ENCODE data around the gene OR5L1. TPM values are rescaled to one million over a fixed set of nuclear protein-coding genes. Genes with fewer than 3 reads are reported as not detected.

OR5L1 gene
- total and polyA plus RNA-seq, 10 donors = not detected

GRCh38 chr11:55795256-55795655 is 15.9 kb upstream of the OR5L1 start, which contains the start of gene OR5D14:
TSS of gene OR5D14 (plus strand) at chr11:55795556. CDS start at chr11:55795556, 0 bp downstream.
- H3K27ac ChIP-seq = no peak within 1 kb of the TSS
- no peak for DNase-seq
- intact Hi-C loops (cut with DNase I; ENCODE audit: low total_unique reads) = no loop called here
- H3K4me1 ChIP-seq = no peaks in the 10 kb centered on the region
- TF ChIP-seq POLR2A (IDR thresholded peaks at IDR 0.05) (no peak), POLR2AphosphoS5 (IDR thresholded peaks at IDR 0.05) (no peak), CTCF (IDR thresholded peaks at IDR 0.05 in 8 of 11, conservative IDR thresholded peaks at IDR 0.05 in 3 of 11) (no peak)
- no peaks in the 10 kb centered on the region for H3K36me3 ChIP-seq
- peaks cover 0 to 45% (median 16%) of the 10 kb centered on the region in 8 donors for H3K9me3 ChIP-seq
- no peak within 1 kb of the TSS for H3K4me3 ChIP-seq
- H3K27me3 ChIP-seq (replicated peaks in 1 of 7) = no peaks in the 10 kb centered on the region

- WGBS, 5 donors = 75 to 94% (median 88%) methylated on average over 1 of the region's 1 CpG
- TF ChIP-seq POLR2A (IDR thresholded peaks at IDR 0.05) (no peak), POLR2AphosphoS5 (IDR thresholded peaks at IDR 0.05) (no peak), CTCF (IDR thresholded peaks at IDR 0.05 in 8 of 11, conservative IDR thresholded peaks at IDR 0.05 in 3 of 11) (no peak)
- peaks cover 0 to 66% (median 33%) of the 10 kb centered on the region in 8 donors for H3K9me3 ChIP-seq
- intact Hi-C loops (cut with DNase I; ENCODE audit: low total_unique reads) = no loop called here
- no peaks in the 10 kb centered on the region for H3K36me3 ChIP-seq
- no peaks in the 10 kb centered on the region for H3K4me1 ChIP-seq
- no peak overlapping the region for H3K27ac ChIP-seq
- no peak for DNase-seq
- H3K4me3 ChIP-seq = no peak overlapping the region
- H3K27me3 ChIP-seq (replicated peaks in 1 of 7) = no peaks in the 10 kb centered on the region
Measured at GRCh38 chr11:55806248-55806647, 4.9 kb upstream of the OR5L1 start.

GRCh38 chr11:55819330-55819729 is 8.2 kb downstream of the OR5L1 start, which contains the start of gene OR5D18:
TSS of gene OR5D18 (plus strand) at chr11:55819630. CDS start at chr11:55819630, 0 bp downstream.
- Histone ChIP-seq H3K4me1 (no peaks in the 10 kb centered on the region), H3K9me3 (peaks cover 0 to 35% (median 10%) of the 10 kb centered on the region in 8 donors), H3K36me3 (no peaks in the 10 kb centered on the region), H3K4me3 (no peak within 1 kb of the TSS), H3K27me3 (replicated peaks in 1 of 7) (no peaks in the 10 kb centered on the region), H3K27ac (no peak within 1 kb of the TSS)
- intact Hi-C loops (cut with DNase I; ENCODE audit: low total_unique reads) = no loop called here
- WGBS, 5 donors = 81 to 87% (median 83%) methylated on average over 5 of the region's 5 CpGs
- TF ChIP-seq POLR2AphosphoS5 (IDR thresholded peaks at IDR 0.05) (no peak), CTCF (IDR thresholded peaks at IDR 0.05 in 8 of 11, conservative IDR thresholded peaks at IDR 0.05 in 3 of 11) (no peak), POLR2A (IDR thresholded peaks at IDR 0.05) (no peak)
- DNase-seq = no peak

GRCh38 chr11:55826919-55827318 is 15.8 kb downstream of the OR5L1 start, which contains the start of gene OR5L2:
TSS of gene OR5L2 (plus strand) at chr11:55827219. CDS start at chr11:55827219, 0 bp downstream.
- TF ChIP-seq POLR2A (IDR thresholded peaks at IDR 0.05) = no peak
- no peak for TF ChIP-seq CTCF (IDR thresholded peaks at IDR 0.05 in 8 of 11, conservative IDR thresholded peaks at IDR 0.05 in 3 of 11)
- no peak for TF ChIP-seq POLR2AphosphoS5 (IDR thresholded peaks at IDR 0.05)
- H3K4me1 ChIP-seq = no peaks in the 10 kb centered on the region
- no peak within 1 kb of the TSS for H3K4me3 ChIP-seq
- H3K27me3 ChIP-seq (replicated peaks in 1 of 7) = no peaks in the 10 kb centered on the region
- H3K9me3 ChIP-seq = peaks cover 0 to 22% (median 7%) of the 10 kb centered on the region in 8 donors
- no peak for DNase-seq
- H3K36me3 ChIP-seq = no peaks in the 10 kb centered on the region
- intact Hi-C loops (cut with DNase I; ENCODE audit: low total_unique reads) = no loop called here
- H3K27ac ChIP-seq = no peak within 1 kb of the TSS

All from spleen (tissue), 11 donors.